Smooth muscle cell (in vitro differentiated cells): ENCODE results near the gene FAR2. TPM values are rescaled to one million over a fixed set of nuclear protein-coding genes. Genes with fewer than 3 reads are reported as not detected.

Experiments used
- DNase-seq: peaks from one replicate; lab custom pipeline; 2025; ENCODE audit not compliant: unreplicated experiment; lab: John Stamatoyannopoulos, UW
- H2AFZ ChIP-seq: fragments of 200-600 bp; sonication (generic); 2 replicates; pipeline ENCODE4 v1.6.0; 2016; ENCODE audit warnings: antibody characterized with exemption, low read depth, mild to moderate bottlenecking
- H3F3A ChIP-seq: fragments of 200-600 bp; sonication (generic); 2 replicates; pipeline ENCODE4 v1.6.0; 2017; ENCODE audit warnings: antibody characterized with exemption, low read depth
- H3K27ac ChIP-seq: fragments of 200-600 bp; sonication (generic); 2 replicates; pipeline ENCODE4 v1.5.1; 2016; ENCODE audit warnings: low read depth, mild to moderate bottlenecking
- H3K27me3 ChIP-seq: fragments of 200-600 bp; sonication (generic); 2 replicates; pipeline ENCODE4 v1.6.1; 2016; ENCODE audit warnings: low read depth, mild to moderate bottlenecking
- H3K36me3 ChIP-seq: fragments of 200-600 bp; sonication (generic); 2 replicates; pipeline ENCODE4 v1.5.1; 2016; ENCODE audit warnings: low read depth
- H3K4me1 ChIP-seq: fragments of 200-600 bp; sonication (generic); 2 replicates; pipeline ENCODE4 v1.5.1; 2016; ENCODE audit warnings: low read depth
- H3K4me2 ChIP-seq: fragments of 200-600 bp; sonication (generic); 2 replicates; pipeline ENCODE4 v1.6.0; 2016; ENCODE audit warnings: mild to moderate bottlenecking
- H3K4me3 ChIP-seq: fragments of 200-600 bp; sonication (generic); 2 replicates; pipeline ENCODE4 v1.5.1; 2016; ENCODE audit warnings: mild to moderate bottlenecking
- H3K79me2 ChIP-seq: fragments of 200-600 bp; sonication (generic); 2 replicates; pipeline ENCODE4 v1.6.0; 2016; ENCODE audit warnings: low read depth, mild to moderate bottlenecking
- H3K9ac ChIP-seq: fragments of 200-600 bp; sonication (generic); 2 replicates; pipeline ENCODE4 v1.6.0; 2016; ENCODE audit warnings: low read depth
- H3K9me3 ChIP-seq: fragments of 200-600 bp; sonication (generic); replicated peaks from 2 replicates; pipeline ENCODE4 v1.5.1; 2016; ENCODE audit warnings: low read depth
- H4K20me1 ChIP-seq: fragments of 200-600 bp; sonication (generic); 2 replicates; pipeline ENCODE4 v1.6.0; 2016; ENCODE audit warnings: low read depth
- WGBS: methylation state at CpG from one replicate; pipeline ENCODE4 v1.1.7; 2016; ENCODE audit warnings: low lambda C conversion rate; 5-methylcytosine and 5-hydroxymethylcytosine counted together
- polyA plus RNA-seq: library from polyadenylated mRNA; unstranded; fragments of >200 nt; fragmentation: Nextera tagmentation; extraction: Ambion mirVana; gene quantifications from 2 replicates; pipeline ENCODE4 v1.2.1, GENCODE V29; 2016
- total RNA-seq: library from RNA; depleted of rRNA; stranded (reverse); fragments of >200 nt; gene quantifications from 2 replicates; pipeline ENCODE4 v1.2.3, GENCODE V29; 2014
- TF ChIP-seq, protein P1 (sequence below): fragments of 200-600 bp; sonication (generic); IDR thresholded peaks from 2 replicates; pipeline ENCODE4 v1.5.1; 2017; ENCODE audit warnings: borderline replicate concordance, mild to moderate bottlenecking, antibody characterized with exemption; ENCODE audit not compliant: insufficient read depth, poor library complexity, severe bottlenecking

FAR2 gene
- total and polyA plus RNA-seq, 2 experiments from 2014 or later = 1.5 to 8.5 TPM

GRCh38 chr12:29309320-29309902, 160.3 kb downstream of the FAR2 start:
- H3K27ac ChIP-seq = no peak overlapping the region
- WGBS = 77% methylated on average over 4 of the region's 4 CpGs
- H4K20me1 ChIP-seq = no peaks in the 10 kb centered on the region
- no peak overlapping the region for H2AFZ ChIP-seq
- no peaks in the 10 kb centered on the region for H3K79me2 ChIP-seq
- H3K4me2 ChIP-seq = no peak overlapping the region
- TF ChIP-seq, protein P1, sequence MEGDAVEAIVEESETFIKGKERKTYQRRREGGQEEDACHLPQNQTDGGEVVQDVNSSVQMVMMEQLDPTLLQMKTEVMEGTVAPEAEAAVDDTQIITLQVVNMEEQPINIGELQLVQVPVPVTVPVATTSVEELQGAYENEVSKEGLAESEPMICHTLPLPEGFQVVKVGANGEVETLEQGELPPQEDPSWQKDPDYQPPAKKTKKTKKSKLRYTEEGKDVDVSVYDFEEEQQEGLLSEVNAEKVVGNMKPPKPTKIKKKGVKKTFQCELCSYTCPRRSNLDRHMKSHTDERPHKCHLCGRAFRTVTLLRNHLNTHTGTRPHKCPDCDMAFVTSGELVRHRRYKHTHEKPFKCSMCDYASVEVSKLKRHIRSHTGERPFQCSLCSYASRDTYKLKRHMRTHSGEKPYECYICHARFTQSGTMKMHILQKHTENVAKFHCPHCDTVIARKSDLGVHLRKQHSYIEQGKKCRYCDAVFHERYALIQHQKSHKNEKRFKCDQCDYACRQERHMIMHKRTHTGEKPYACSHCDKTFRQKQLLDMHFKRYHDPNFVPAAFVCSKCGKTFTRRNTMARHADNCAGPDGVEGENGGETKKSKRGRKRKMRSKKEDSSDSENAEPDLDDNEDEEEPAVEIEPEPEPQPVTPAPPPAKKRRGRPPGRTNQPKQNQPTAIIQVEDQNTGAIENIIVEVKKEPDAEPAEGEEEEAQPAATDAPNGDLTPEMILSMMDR = peak; percentile 56
- DNase-seq = no peak
- H3F3A ChIP-seq = no peaks in the 10 kb centered on the region
- no peak overlapping the region for H3K4me3 ChIP-seq
- no peaks in the 10 kb centered on the region for H3K9me3 ChIP-seq
- no peak overlapping the region for H3K9ac ChIP-seq
- no peaks in the 10 kb centered on the region for H3K36me3 ChIP-seq
- no peaks in the 10 kb centered on the region for H3K4me1 ChIP-seq
- H3K27me3 ChIP-seq = no peaks in the 10 kb centered on the region

DNA sequence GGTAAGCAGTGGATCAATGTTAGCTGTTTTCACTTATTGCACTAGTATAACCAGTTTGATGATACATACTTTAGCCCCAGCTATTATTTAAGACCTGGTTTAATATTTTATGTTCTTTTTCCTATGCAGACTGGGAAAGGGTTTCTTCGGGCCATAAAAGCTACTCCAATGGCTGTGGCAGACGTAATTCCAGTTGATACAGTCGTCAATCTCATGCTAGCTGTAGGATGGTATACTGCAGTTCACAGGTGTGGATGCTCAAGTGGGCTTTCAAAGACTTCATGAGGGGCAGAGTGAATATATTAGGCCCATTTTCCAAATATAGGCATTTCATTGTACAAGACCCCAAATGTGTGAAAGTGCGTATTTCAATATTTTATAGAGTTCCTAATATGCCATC, 161.8 kb downstream of the FAR2 start:
- TF ChIP-seq, protein P1 = no peak
- no peaks in the 10 kb centered on the region for H3K4me1 ChIP-seq
- no peak overlapping the region for H3K4me3 ChIP-seq
- H3K9me3 ChIP-seq = no peaks in the 10 kb centered on the region
- H3F3A ChIP-seq = no peaks in the 10 kb centered on the region
- no peak overlapping the region for H2AFZ ChIP-seq
- H4K20me1 ChIP-seq = no peaks in the 10 kb centered on the region
- H3K27me3 ChIP-seq = no peaks in the 10 kb centered on the region
- no peak overlapping the region for H3K4me2 ChIP-seq
- H3K36me3 ChIP-seq = no peaks in the 10 kb centered on the region
- DNase-seq = no peak
- H3K79me2 ChIP-seq = no peaks in the 10 kb centered on the region
- 94% methylated on average over 4 of the region's 4 CpGs for WGBS
- no peak overlapping the region for H3K9ac ChIP-seq
- H3K27ac ChIP-seq = no peak overlapping the region

- DNase-seq = no peak
- Histone ChIP-seq H3K4me1 (peaks cover 10% of the 10 kb centered on the region), H3K4me2 (no peak overlapping the region), H3K27me3 (no peaks in the 10 kb centered on the region), H3K9me3 (no peaks in the 10 kb centered on the region), H4K20me1 (no peaks in the 10 kb centered on the region), H3K79me2 (no peaks in the 10 kb centered on the region), H3K27ac (no peak overlapping the region), H3K9ac (no peak overlapping the region), H3K4me3 (no peak overlapping the region), H2AFZ (no peak overlapping the region), H3F3A (no peaks in the 10 kb centered on the region), H3K36me3 (no peaks in the 10 kb centered on the region)
- TF ChIP-seq, protein P1 = no peak
- WGBS = 66% methylated on average over 2 of the region's 2 CpGs
Observed at GRCh38 chr12:29314416-29314815, 165.3 kb downstream of the FAR2 start.

DNA sequence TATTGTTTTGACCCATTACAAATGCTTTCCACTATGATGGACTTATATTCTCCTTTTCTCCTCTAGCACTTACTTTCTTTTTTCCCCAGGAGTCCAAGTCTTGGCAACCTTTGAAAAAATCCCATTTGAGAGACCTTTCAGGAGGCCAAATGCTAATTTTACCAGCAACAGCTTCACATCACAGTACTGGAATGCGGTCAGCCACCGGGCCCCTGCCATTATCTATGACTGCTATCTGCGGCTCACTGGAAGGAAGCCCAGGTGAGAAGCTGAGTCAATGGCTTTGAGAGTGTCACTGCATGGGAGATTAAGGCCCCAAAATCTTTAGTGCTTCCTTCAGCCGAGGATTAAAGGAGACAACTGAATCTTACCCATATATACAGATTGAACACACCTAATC, 167.7 kb downstream of the FAR2 start:
- Histone ChIP-seq H3K27ac (no peak overlapping the region), H3K4me2 (no peak overlapping the region), H3F3A (no peaks in the 10 kb centered on the region), H3K27me3 (no peaks in the 10 kb centered on the region), H3K4me3 (no peak overlapping the region), H3K79me2 (no peaks in the 10 kb centered on the region), H3K36me3 (no peaks in the 10 kb centered on the region), H4K20me1 (no peaks in the 10 kb centered on the region), H3K4me1 (peaks cover 10% of the 10 kb centered on the region), H3K9ac (no peak overlapping the region), H3K9me3 (no peaks in the 10 kb centered on the region), H2AFZ (no peak overlapping the region)
- no peak for DNase-seq
- 20% methylated on average over 4 of the region's 4 CpGs for WGBS
- TF ChIP-seq, protein P1 = no peak
